HK-2 (cell line): Measurements from ENCODE around the gene CCDC39.

ENCODE experiments used
- DNase-seq: peaks from one replicate; pipeline ENCODE4 v3.0.0-alpha.2; 2018; ENCODE audit not compliant: unreplicated experiment

Gene CCDC39

DNA sequence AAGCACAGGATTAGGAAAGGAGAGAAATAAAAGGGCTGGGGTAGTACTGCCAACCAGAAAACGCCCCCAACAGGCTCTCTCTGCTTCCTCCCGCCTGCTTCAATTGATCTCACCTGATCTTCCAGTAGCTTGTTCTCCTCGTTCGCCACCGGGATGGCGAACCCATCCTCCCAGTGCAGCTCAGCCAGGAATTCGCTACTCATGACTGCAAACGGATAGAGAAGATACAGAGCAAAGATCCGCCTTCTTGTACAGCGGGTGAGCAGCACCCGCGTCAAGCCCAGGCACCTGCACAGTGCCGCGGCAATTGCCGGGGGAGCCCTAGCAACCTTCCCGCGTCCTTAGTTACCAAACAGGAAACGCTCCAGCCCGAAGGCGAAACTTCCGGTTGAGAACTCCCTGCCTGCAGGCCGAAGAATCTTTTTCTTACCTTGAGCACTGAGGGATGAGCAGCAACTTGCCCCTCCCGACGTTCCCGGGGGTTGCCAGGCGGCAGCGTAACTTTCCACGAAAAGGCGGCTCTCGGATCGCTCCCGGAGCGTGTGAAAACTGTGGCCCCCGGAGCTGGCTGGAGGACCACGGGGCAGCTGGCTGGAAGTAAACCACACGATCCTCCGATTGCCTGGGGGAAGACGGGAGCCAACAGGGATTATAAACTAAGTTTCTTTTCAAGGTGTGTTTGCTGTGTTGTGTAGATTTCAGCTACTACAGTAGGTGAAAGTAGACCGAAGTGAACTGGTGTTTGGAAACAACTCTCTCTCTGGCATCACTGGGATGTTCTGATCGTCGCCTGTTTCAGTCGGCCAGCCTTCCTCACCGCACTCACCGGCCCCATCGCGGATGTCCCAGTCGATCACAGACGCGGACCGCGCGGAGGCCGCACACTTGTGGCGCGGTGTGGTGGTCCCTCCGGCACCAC is at the start of gene CCDC39:
TSS of gene CCDC39 (minus strand) at position 312 of the 919 bp plus-strand sequence. CDS start at position 203, 109 bp downstream.
- peak; percentile 86 for DNase-seq

DNA sequence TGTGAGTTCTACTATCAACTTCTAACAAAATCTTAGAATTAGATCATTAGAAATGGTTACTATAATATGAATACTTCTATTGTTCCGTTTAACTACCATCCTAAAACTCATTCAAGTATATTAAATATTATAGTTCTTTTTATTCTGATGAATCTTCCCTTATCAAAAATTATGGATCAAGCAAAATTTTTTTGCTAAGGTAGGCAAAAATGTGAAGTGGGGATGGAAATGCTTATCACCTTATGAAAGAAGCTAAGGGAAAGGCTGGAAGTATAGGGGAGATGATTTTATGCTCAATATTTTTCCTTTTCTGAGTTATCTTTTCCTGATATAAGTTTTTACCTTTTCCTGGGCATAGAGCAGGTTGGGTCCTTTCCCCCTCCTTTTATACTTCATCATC is 40.7 kb upstream of the CCDC39 start:
- DNase-seq, result no peak

DNA sequence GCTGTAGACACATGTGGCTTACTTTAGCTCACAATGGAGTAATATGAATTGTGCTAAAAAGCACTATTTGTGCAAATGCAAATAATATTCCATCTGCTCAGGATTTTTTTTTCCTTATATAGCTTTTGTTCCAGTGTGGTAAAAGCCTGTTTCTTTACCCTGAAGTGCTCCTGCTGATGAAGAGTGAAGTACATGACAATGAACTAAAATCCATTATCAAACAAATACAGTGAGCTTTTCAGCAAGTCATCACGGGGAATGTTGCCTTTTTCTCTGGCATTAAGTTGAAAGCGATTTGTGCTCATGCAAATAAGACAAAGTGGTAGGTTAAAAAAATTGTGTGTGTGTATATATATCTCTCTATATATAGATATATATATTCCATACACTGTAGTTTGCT is 28.6 kb upstream of the CCDC39 start:
- no peak for DNase-seq

DNA sequence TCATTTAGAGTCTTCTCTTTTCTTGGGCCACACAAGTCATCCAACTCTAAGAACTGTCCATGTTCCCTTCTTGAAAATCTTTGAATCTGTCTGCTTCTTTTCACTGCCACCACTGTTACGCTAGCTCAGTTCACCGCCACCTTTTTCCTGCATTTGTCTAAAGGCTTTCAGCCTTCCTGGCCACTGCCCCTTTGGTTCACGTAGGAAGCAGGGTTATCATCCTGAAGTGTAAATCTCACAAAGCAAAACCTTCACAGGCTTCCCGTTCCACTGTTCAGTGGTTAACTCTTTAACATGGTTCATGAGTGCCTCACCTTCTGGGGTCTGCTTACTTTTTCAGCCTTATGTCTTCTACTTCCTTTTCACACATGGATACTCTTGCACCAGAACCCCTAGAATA is 26.3 kb upstream of the CCDC39 start:
- DNase-seq, result no peak

DNA sequence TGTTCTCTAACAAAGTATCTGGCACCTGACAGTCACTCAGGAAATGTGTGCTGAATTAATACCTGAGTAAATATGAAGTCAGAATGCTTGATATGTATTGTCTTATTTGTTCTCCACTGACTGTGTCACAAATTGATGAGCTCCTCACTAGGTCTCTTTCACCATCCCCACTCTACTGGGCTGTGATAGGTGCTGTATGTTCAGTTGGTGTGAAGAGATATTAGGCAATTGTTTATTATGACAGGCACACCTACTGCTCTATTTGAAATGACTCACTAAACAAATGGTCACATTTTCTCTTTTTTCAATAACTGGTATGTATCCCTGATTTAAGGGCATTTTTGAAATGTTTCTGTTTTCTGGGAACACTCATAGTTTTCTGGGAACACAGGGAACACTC is 25.2 kb upstream of the CCDC39 start:
- DNase-seq, result no peak

DNA sequence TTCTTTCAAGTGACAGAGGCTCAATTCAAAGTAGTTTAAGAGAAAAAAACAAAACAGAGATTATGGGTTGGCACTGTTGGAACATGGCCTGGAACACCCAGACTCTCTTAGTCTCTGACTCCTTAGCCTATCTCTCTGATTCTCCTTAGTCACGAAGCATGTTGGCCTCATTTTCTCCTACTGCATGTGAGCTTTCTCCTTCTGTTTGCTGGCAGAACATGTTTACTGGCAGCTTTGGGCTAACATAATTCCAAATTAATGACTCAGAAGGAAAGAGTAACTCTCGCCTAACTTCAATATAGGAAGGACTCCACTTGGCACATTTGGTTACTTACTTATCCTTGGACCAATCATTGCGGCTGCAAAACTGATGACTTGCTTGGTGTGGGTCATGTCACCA is 21.7 kb upstream of the CCDC39 start:
- no peak for DNase-seq

DNA sequence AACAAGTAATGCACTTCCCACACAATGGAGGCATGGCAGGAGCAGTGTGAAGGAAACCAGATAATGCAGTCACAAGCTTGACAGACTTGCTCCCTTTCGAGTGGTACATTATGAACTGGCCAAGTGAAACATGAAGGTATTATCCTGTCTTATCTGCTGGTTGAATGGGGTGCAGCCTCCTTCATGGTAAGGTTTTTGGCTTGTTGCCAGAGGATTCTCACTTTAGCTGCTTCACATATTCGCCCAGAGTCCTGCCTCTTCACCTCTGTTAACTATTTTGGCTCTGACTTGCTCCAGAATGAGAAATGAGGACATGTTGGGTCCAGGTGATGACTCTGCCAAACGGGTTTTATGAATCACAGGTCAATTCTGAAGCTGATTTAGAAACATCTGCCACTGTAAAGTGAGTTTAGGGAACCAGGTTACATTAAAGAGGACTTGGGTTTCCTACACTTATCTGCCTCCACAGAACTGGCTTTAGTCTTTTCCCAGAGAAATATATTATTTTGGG is 19.5 kb upstream of the CCDC39 start:
- DNase-seq, result no peak

DNA sequence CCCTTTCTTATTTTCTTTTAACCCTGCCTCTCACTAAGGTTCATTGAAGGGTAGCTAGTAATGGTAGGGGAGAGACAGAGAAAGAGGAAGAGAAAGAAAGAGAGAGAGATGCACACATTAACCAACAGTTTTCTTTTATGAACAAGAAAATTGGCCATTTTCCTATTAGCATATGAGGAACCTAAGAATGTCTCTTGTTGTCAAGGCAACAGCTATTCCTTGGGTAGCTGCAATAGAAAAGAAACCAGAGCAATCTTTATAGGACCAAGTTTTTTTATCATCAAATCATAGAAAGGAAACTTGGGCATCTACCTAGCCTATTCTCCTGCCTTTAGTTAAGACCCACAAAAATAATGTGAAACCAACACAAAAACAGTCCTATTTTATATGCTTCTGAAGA is 15.0 kb upstream of the CCDC39 start:
- DNase-seq, result no peak

DNA sequence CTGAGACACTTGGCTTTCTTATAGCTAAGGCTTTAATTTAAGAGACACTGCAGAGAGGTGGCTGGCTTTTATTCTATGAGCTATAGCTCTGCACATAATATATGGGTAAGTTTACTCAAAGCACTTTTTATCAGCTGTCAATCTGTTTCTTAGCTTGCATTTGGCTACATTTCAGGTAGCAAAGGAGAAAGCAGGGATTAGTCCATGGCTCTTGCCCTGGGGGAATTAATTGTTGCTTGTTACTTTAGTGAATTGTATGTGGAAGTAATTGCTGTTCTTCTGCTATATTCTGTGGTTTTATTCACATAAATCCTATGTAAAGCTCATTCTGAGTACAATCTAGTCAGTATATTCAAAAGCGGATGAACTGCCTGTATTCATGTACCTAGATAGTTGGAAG is 14.4 kb upstream of the CCDC39 start:
- no peak for DNase-seq

DNA sequence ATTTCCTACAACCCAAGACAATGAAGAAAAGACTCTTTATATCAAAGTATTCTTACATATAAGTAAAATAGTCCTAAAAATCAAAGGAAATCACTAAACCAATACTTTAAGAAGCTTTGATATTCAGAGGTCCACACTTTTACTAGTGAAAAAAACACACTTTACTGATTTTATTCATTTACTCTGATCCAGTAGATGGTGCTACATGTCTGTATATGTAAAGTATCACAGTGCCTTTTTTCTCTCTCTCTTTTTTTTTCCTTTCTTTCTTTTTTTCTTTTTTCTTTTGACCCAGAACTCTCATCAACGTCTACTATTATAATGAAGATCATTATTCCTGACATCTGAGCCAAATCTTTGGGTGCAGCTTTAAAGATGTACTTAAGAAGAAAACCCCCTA is 10.8 kb upstream of the CCDC39 start:
- DNase-seq, result no peak

DNA sequence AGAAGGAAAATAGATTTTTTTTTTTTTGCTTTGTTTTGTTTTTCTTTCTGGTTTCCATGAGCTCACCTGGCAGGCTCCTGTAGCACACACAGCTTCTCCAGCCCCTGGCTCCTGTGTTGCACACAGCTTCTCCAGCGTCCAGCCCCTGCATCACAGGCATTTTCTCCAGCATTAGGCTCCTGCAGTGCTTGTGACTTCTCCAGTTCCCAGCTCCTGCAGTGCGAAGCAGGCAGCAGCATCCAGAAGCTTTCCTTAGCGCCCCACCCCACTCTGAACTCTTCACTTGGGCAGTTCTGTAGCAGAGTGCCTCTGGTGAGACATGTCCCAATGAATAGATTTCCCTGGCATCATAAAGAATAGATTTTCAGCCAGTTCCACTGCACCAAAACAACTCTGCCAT is 5.5 kb upstream of the CCDC39 start:
- no peak for DNase-seq

DNA sequence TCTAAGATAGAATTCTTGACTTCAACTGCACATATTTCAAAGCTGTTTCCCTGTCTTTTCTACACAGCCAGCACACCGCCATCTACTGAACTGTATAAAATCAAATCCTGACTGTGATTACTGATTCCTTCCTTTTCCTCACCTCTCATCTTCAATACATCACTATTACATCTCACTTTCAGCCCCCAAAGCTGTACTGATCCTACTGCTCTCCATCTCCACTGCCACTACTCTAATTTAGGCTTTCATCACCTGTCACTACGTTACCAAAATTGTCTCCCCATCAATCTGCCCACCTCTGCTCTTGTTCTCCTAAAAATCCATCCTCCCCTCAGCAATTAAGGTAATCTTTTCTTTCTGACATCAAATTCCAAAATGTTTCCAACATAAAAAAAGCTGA is 4.5 kb upstream of the CCDC39 start:
- DNase-seq, result no peak

DNA sequence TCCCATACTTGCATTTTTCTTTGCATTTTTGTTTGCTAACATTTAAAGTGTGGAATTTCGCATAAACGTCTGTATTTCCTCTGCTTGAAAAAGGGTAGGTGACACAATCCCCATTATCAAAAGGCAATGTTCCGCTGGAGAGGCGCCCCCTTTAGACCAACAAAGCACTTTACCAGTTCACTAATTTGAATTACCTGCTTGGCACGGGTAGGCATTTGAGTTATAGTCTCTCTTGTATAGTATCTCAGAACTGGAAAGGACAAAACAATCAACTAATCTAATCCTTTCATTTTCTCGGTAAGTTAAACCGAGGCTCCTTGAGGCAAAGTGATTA is 775 bp upstream of the CCDC39 start:
- DNase-seq, result no peak

DNA sequence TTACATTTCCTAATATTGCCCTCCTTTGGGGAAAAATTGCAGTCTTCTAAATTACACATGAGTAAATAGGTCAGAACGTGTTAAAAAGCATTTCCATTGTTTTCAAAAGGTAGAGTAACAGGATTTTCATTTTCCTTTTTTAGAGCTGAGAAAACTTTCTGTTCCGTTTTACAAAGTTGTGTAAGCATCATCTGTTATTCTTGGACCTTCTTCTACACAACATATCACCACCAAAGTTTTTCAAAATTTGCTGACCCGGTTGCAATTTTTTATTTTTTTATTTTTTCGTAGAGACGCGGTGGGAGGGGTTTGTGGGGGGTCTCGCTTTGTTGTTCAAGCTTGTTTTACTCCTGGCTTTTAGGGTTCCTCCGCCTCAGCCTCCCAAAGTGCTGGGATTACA is 1.1 kb downstream of the CCDC39 start:
- no peak for DNase-seq

DNA sequence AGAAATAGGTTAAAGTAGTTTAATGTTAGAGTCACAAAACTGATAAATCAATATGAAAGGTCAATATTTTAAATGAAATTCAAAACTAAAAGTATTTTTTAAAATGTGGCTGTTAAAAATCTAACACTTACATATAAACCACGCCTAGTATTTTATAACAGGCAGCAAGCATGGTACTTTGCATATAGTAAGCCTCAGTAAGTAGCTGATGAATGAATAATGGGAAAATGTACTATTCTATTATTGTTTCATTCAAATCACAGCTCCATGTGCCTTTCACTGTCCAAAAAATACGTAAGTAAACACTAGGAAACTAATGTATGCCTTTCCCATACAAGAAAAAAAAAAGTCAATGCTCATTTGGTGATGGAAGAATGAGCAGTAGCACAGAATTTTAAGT is 17.8 kb downstream of the CCDC39 start:
- no peak for DNase-seq

DNA sequence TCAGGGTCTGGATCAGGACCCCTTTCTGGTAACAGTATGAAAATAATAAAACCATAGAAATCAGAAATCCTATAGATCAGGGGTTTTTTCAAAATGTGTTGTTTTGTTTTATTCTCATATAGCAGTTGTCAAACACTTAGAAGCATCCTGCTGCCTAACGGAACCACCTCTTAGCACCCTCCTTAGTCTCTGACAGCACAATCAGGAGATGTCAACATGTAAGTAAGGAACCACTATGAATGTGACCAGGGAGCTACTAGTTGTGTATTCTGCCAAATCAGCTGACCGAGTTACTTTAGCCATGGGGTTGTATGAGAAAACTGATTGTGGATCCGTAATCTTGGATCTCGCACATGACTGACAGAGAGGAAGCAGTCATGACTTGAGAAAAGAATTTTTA is 22.2 kb downstream of the CCDC39 start:
- no peak for DNase-seq

DNA sequence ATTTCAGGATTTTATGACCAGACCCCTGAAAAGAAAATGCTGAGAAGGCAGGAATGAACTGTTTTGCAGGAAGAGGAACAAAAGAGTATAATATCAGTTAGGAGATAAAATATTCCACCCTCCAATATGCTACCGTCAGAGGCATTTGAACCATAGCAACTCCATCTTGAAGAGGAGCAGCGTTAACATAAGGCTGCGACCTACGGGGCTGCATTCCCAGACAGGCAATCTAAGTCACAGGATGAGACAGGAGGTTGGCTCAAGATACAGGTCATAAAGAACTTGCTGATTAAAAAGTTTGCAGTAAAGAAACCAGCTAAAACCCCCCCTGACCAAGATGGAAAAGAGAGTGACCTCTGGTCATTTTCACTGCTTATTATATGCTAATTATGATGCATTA is 22.9 kb downstream of the CCDC39 start:
- no peak for DNase-seq

DNA sequence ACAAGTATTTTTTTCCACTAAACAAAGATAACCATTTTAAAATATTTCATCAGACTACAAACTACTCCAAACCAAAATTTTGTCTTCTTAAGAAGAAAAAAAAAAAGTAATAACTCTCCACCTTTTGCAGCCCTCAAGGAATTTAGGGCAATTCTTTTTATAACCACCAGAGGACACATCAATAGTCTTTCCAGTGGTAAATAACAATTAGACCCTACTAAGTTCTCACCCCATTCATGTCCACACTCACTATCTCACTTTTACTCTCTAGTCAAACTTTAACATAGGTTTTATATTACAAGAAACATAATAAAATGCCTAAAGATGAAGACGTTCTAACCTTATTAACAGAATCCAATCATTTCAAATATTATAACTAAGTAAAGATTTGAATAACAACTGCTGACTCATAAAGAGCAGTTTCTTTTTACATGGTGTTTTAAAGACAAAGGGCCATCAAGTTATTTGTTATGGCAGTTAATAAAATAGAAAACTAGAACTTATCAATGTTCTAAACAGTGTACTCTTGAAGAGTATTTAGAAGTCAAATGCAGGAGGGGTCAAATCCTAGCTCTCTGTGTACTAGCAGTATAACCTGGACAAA is 33.0 kb downstream of the CCDC39 start:
- DNase-seq, result no peak

DNA sequence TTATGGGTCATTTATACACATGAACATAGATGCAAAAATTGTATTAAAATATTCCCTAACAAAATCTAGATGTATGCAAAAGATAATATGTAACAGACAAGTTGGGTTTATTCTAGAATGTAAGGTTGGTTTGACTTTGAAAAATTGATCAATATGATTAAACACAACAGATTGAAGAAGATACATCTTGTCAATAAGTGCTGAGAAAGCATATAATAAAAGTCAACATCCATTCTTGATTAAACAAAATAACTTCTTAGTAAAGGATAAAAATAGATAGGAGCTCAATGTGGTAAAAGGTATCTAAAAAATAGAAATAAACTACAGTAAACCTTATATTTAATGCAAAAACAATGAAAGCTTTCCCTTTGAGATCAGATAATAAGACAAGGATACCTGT is 38.3 kb downstream of the CCDC39 start:
- DNase-seq, result no peak

DNA sequence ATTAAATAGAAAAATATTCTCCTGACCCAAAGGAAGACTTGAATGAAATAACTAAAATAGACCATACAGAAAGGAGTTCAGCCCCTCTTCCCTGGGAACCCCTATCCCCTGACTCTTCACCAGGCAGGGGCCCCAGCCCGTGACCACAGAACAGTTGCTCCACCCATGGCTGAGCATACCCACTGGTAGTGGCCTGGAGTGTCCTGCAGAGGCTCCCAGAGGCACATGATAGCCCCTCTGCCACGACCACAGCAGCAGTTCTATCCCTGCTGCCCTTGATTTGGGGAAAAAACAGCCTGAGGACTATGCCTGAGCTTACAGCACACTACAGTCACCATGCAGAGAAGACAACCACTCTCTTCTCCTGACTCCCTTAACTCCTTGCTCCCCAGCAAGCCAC is 45.6 kb downstream of the CCDC39 start:
- no peak for DNase-seq

DNA sequence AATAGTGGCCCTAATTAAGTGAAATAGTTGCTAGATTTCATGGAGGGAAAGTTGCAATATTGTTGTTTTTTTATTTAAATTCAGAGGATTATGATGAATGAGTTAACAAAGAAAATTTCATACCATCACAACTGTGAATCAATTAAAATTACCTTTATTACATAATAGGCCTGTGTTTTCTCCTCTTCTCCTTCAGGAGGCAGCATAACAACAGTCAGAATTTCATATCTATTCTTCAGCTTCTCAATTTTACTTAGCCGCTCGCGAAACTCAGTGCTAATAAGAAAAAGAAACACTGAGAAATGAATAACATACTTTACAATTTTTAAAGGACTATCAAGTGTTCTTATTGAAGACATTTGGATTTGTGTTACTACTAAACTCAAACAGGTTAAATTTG is 48.0 kb downstream of the CCDC39 start:
- no peak for DNase-seq

DNA sequence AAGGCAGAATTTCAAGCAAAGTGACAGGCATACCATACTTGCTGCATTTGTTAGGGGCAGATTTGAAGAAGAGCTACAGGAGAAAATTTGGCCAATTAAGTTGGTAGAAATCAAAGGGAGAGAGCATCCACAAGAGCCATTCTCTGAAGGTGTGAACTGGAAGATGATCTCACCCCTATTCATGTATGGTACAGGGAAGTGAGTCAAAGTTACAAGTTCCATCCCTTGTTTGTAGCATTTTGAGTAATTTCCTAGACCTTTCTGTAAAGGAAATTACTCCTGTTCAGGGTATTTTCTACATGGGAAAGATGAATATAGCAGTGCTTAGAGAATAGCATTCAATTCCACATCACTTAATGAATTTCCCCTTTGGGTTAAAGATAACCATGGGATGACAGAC is 48.9 kb downstream of the CCDC39 start:
- no peak for DNase-seq

DNA sequence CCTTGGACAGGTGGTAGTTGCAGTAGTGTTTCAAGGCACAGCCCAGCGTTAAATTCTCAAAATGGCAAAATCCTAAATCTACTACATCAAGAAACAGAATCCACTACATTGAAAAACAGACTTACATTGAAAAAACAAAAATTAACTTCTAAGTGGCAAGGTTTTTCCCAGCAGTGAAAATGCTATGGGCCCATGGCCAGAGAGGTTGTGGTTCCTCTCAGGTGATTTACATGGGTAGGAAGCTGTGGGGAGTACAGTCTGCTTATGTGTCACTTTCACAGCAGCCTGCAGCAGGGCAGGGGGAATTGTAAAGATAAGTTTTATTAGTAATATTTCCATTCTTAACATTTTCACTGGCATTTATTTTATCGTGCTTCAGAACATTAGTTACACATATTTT is 52.4 kb downstream of the CCDC39 start:
- DNase-seq, result no peak

DNA sequence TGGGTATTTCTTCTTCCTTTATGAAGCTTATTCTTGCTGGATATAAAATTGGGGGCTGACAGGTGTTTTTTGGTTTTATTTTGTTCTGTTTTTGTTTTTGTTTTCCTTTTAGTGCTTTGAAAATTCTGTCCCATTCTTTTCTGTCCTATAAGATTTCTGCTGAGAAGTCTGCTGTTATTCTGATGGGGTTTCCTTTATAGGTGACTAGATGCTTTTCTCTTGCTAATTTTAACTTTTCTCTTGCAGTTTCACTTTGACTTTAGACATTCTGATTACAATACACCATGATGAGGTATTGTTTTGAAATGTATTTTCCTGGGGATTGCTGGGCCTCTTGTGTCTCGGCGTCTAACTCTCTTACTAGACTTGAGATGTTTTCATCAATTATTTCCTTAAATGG is 54.6 kb downstream of the CCDC39 start:
- no peak for DNase-seq
